Pancreas (tissue), 10 donors: ENCODE data around the gene LAMC1. TPM values are rescaled to one million over a fixed set of nuclear protein-coding genes. Genes with fewer than 3 reads are reported as not detected.

Experiments used
- ATAC-seq, 4 donors: fragments of 200-7000 bp; cut with Tn5 transposase; one replicate each; pipeline versions ENCODE4 v1.8.0 to v1.9.1; 2020; ENCODE audit warnings: mild to moderate bottlenecking in 4 of 4, moderate library complexity in 4 of 4
- DNase-seq, 6 donors: peaks; one replicate each; pipeline ENCODE4 v3.0.0-alpha.2; 2020
- FAIRE-seq: peaks from 2 replicates; lab custom pipeline; 2012; peaks lifted over from hg19 to GRCh38; lab: Jason Lieb, UNC
- H3K27ac ChIP-seq, 4 donors: fragments of 200-600 bp; sonication (generic); 1 replicate in 3 of 4; 2 replicates in 1 of 4; pipeline versions ENCODE4 v1.5.0 to v1.8.0; 2020
- H3K27me3 ChIP-seq, 4 donors: fragments of 200-600 bp; one replicate each; pipeline ENCODE4 v1.8.0; 2021
- H3K36me3 ChIP-seq, 3 donors: fragments of 200-600 bp; sonication (generic) in 1 of 3; one replicate each; pipeline versions ENCODE4 v1.5.0 to v1.8.0; 2020 to 2021
- H3K4me1 ChIP-seq, 3 donors: fragments of 200-600 bp; one replicate each; pipeline ENCODE4 v1.8.0; 2021
- H3K4me3 ChIP-seq, 4 donors: fragments of 200-600 bp; sonication (generic) in 2 of 4; one replicate each; pipeline versions ENCODE4 v1.5.0 to v1.8.0; 2020 to 2021
- H3K9me3 ChIP-seq, 4 donors: fragments of 200-600 bp; one replicate each; pipeline ENCODE4 v1.8.0; 2021
- CTCF ChIP-seq, 4 donors: fragments of 200-600 bp; sonication (generic) in 3 of 4; IDR thresholded peaks; one replicate each; pipeline versions ENCODE4 v1.5.0 to v1.8.0; 2021; ENCODE audit warnings: antibody characterized with exemption in 4 of 4
- WGBS, 2 donors: extraction: QIAGEN DNeasy Blood & Tissue Kit; methylation state at CpG; one replicate each; pipeline ENCODE4 v1.1.7; 2013; 5-methylcytosine and 5-hydroxymethylcytosine counted together
- intact Hi-C, 3 donors: fragments of 100-400 bp; cut with DNase I; formaldehyde crosslinking; loops; one replicate each; pipeline versions ENCODE4 v1.11.1 to v1.14.2; 2022
- polyA plus RNA-seq, 2 donors: library from polyadenylated mRNA; stranded (reverse); fragments of 200-250 nt; gene quantifications; one replicate each; pipeline ENCODE4 v1.2.3, GENCODE V29; 2013
- total RNA-seq, 6 donors: library from RNA; stranded (reverse); fragmentation: NEBNext Ultra II Directional in 4 of 6; extraction: Animal tissue kit (Norgen Biotek cat#: 25700) in 4 of 6; gene quantifications; one replicate each; pipeline versions ENCODE4 v1.2.1 to v1.2.4, GENCODE V29; 2021 to 2023
- donor health status: healthy with polysubstance abuse.
- donor health status: DM: no; HTN: no; CAD: no; lungs with moderate emphysema.
- donor health status: DM: no; HTN: no; CAD: no.
- donor health status: control.
- donor health status: control.
- donor health status: Bipolar disorder and iron deficiency.
- donor health status: DM: yes; HTN: yes; CAD: no.
- donor health status: DM: no; HTN: no; CAD: no.
- donor health status: DM: no; HTN: no; CAD: no.
- donor health status: DM: yes; HTN: yes; CAD: no.

The LAMC1 gene
- total and polyA plus RNA-seq, 8 donors: 11.2 to 50.1 (median 29.4) TPM

GRCh38 chr1:183022202-183023145 is 746 bp upstream of the LAMC1 start:
- 1% methylated on average over 42 to 57 of the region's 57 CpGs for WGBS, 2 donors
- intact Hi-C loops: no loop called here

GRCh38 chr1:183023601-183024316 is 539 bp downstream of the LAMC1 start:
- Histone ChIP-seq H3K36me3 (no peaks in the 10 kb centered on the region), H3K9me3 (no peaks in the 10 kb centered on the region), H3K27ac (peak overlapping the region; percentile 92 to 99 (median 96)), H3K4me3 (peak overlapping the region; percentile 64 to 91 (median 83)), H3K27me3 (no peaks in the 10 kb centered on the region), H3K4me1 (peaks cover 5 to 33% (median 6%) of the 10 kb centered on the region in 3 donors)
- WGBS, 2 donors: 0 to 1% methylated on average over 45 to 68 of the region's 68 CpGs
- intact Hi-C loops: loop anchor here in 1 of 3 donors (2.0 kb wide), 1 partner anchor 61 kb away; no protein-coding TSS in a partner anchor
- TF ChIP-seq CTCF (IDR thresholded peaks at IDR 0.05): peak; percentile 31 to 55 (median 39)
- peak; percentile 77 to 94 (median 84) for DNase-seq
- FAIRE-seq: no peak
- ATAC-seq: peak; percentile 66 to 81 (median 79)

More at GRCh38 chr1:183022202-183023145, 746 bp upstream of the LAMC1 start:
- Histone ChIP-seq H3K9me3 (no peaks in the 10 kb centered on the region), H3K4me3 (peak overlapping the region; percentile 31 to 91 (median 58)), H3K4me1 (peaks cover 5 to 33% (median 5%) of the 10 kb centered on the region in 3 donors), H3K36me3 (no peaks in the 10 kb centered on the region), H3K27me3 (no peaks in the 10 kb centered on the region), H3K27ac (peak overlapping the region; percentile 92 to 99 (median 96))
- FAIRE-seq: peak; percentile 64
- TF ChIP-seq CTCF (IDR thresholded peaks at IDR 0.05): no peak
- ATAC-seq: peak; percentile 65 to 80 (median 70)
- peak; percentile 65 to 85 (median 80) for DNase-seq

- ATAC-seq: no peak
- no peak for TF ChIP-seq CTCF (IDR thresholded peaks at IDR 0.05)
- H3K27me3 ChIP-seq: no peaks in the 10 kb centered on the region
- WGBS, 2 donors: 3 to 6% methylated on average over 14 of the region's 14 CpGs
- peak overlapping the region; percentile 92 to 99 (median 96) for H3K27ac ChIP-seq
- no peaks in the 10 kb centered on the region for H3K9me3 ChIP-seq
- intact Hi-C loops: loop anchor here in 1 of 3 donors (2.0 kb wide), 1 partner anchor 62 kb away; no protein-coding TSS in a partner anchor
- H3K4me1 ChIP-seq: peaks cover 4 to 26% (median 6%) of the 10 kb centered on the region in 3 donors
- no peak for FAIRE-seq
- no peak for DNase-seq
- peak overlapping the region; percentile 64 to 91 (median 83) for H3K4me3 ChIP-seq
- H3K36me3 ChIP-seq: no peaks in the 10 kb centered on the region
Observed at GRCh38 chr1:183024317-183025009, 1.2 kb downstream of the LAMC1 start.

- Histone ChIP-seq H3K4me1 (peaks cover 0 to 24% (median 6%) of the 10 kb centered on the region in 3 donors), H3K9me3 (no peaks in the 10 kb centered on the region), H3K27ac (peak overlapping the region in 2 of 4 donors; percentile 97 to 99), H3K4me3 (peak overlapping the region in 3 of 4 donors; percentile 83 to 91 (median 83)), H3K27me3 (no peaks in the 10 kb centered on the region), H3K36me3 (no peaks in the 10 kb centered on the region)
- WGBS, 2 donors: 29% methylated on average over 3 of the region's 3 CpGs
- intact Hi-C loops: loop anchor here in 1 of 3 donors (2.0 kb wide), 1 partner anchor 62 kb away; no protein-coding TSS in a partner anchor
- DNase-seq: no peak
- FAIRE-seq: no peak
- ATAC-seq: no peak
- no peak for TF ChIP-seq CTCF (IDR thresholded peaks at IDR 0.05)
Observed at GRCh38 chr1:183025010-183025337, 1.8 kb downstream of the LAMC1 start.
